ENCODE results near the gene ST7. TPM values are rescaled to one million over a fixed set of nuclear protein-coding genes. Genes with fewer than 3 reads are reported as not detected.

ST7 gene
- total and polyA plus RNA-seq, 2 of the 8 experiments (the other 6 are each of a cell fraction or from before 2014, with no cell fraction given), result 16.3 to 18.0 TPM

DNA sequence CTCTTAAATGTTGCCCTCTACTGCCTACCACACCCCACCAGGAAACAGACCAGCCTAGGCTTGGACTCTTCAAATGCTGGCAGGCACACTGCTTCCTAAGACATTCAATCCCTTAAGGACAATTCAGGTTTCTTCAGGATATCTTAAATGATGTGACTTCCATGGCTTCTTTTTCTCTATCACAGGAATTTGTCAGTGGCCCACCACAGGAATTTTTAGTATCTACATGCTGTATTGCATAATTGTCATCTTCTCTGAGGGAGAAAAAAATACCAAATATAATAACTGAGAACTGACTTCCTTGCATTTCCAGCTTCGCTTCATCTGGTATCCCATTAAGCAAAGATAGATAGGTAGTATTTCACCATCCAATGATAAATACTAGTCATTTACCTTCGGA lies 240.3 kb downstream of the ST7 start (continued):
- TF ChIP-seq, protein P1, sequence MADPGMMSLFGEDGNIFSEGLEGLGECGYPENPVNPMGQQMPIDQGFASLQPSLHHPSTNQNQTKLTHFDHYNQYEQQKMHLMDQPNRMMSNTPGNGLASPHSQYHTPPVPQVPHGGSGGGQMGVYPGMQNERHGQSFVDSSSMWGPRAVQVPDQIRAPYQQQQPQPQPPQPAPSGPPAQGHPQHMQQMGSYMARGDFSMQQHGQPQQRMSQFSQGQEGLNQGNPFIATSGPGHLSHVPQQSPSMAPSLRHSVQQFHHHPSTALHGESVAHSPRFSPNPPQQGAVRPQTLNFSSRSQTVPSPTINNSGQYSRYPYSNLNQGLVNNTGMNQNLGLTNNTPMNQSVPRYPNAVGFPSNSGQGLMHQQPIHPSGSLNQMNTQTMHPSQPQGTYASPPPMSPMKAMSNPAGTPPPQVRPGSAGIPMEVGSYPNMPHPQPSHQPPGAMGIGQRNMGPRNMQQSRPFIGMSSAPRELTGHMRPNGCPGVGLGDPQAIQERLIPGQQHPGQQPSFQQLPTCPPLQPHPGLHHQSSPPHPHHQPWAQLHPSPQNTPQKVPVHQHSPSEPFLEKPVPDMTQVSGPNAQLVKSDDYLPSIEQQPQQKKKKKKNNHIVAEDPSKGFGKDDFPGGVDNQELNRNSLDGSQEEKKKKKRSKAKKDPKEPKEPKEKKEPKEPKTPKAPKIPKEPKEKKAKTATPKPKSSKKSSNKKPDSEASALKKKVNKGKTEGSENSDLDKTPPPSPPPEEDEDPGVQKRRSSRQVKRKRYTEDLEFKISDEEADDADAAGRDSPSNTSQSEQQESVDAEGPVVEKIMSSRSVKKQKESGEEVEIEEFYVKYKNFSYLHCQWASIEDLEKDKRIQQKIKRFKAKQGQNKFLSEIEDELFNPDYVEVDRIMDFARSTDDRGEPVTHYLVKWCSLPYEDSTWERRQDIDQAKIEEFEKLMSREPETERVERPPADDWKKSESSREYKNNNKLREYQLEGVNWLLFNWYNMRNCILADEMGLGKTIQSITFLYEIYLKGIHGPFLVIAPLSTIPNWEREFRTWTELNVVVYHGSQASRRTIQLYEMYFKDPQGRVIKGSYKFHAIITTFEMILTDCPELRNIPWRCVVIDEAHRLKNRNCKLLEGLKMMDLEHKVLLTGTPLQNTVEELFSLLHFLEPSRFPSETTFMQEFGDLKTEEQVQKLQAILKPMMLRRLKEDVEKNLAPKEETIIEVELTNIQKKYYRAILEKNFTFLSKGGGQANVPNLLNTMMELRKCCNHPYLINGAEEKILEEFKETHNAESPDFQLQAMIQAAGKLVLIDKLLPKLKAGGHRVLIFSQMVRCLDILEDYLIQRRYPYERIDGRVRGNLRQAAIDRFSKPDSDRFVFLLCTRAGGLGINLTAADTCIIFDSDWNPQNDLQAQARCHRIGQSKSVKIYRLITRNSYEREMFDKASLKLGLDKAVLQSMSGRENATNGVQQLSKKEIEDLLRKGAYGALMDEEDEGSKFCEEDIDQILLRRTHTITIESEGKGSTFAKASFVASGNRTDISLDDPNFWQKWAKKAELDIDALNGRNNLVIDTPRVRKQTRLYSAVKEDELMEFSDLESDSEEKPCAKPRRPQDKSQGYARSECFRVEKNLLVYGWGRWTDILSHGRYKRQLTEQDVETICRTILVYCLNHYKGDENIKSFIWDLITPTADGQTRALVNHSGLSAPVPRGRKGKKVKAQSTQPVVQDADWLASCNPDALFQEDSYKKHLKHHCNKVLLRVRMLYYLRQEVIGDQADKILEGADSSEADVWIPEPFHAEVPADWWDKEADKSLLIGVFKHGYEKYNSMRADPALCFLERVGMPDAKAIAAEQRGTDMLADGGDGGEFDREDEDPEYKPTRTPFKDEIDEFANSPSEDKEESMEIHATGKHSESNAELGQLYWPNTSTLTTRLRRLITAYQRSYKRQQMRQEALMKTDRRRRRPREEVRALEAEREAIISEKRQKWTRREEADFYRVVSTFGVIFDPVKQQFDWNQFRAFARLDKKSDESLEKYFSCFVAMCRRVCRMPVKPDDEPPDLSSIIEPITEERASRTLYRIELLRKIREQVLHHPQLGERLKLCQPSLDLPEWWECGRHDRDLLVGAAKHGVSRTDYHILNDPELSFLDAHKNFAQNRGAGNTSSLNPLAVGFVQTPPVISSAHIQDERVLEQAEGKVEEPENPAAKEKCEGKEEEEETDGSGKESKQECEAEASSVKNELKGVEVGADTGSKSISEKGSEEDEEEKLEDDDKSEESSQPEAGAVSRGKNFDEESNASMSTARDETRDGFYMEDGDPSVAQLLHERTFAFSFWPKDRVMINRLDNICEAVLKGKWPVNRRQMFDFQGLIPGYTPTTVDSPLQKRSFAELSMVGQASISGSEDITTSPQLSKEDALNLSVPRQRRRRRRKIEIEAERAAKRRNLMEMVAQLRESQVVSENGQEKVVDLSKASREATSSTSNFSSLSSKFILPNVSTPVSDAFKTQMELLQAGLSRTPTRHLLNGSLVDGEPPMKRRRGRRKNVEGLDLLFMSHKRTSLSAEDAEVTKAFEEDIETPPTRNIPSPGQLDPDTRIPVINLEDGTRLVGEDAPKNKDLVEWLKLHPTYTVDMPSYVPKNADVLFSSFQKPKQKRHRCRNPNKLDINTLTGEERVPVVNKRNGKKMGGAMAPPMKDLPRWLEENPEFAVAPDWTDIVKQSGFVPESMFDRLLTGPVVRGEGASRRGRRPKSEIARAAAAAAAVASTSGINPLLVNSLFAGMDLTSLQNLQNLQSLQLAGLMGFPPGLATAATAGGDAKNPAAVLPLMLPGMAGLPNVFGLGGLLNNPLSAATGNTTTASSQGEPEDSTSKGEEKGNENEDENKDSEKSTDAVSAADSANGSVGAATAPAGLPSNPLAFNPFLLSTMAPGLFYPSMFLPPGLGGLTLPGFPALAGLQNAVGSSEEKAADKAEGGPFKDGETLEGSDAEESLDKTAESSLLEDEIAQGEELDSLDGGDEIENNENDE (IDR thresholded peaks at IDR 0.05; ENCODE audit: insufficient replicate concordance, low read length), result no peak
- TF ChIP-seq KDM4A (IDR thresholded peaks at IDR 0.05; ENCODE audit: low read depth, low read length, severe bottlenecking) (no peak), JUND (IDR thresholded peaks at IDR 0.05; ENCODE audit: low read length) (no peak), CTBP2 (IDR thresholded peaks at IDR 0.05; ENCODE audit: borderline replicate concordance, insufficient read depth, insufficient read length, low read length) (no peak), JUN (IDR thresholded peaks at IDR 0.05; ENCODE audit: low read depth, low read length) (no peak), BACH1 (IDR thresholded peaks at IDR 0.05; ENCODE audit: low read length) (no peak), CHD1 (IDR thresholded peaks at IDR 0.05; ENCODE audit: low read depth, low read length) (no peak), FOSL1 (IDR thresholded peaks at IDR 0.05; ENCODE audit: insufficient read depth, low read depth, low read length) (no peak), SIX5 (IDR thresholded peaks at IDR 0.05; ENCODE audit: low read depth, low read length) (no peak), RNF2 (IDR thresholded peaks at IDR 0.05; ENCODE audit: borderline replicate concordance, low read depth, low read length, missing control alignments, poor library complexity, severe bottlenecking) (no peak), NRF1 (IDR thresholded peaks at IDR 0.05; ENCODE audit: low read depth, low read length) (no peak), HDAC6 (IDR thresholded peaks at IDR 0.05; ENCODE audit: low read depth, low read length) (no peak)

Measured in H1 (cell line).